Retinal pigment epithelial cell (primary cell): Measurements from ENCODE around the gene CFAP61.

ENCODE experiments used
- DNase-seq: peaks from one replicate; pipeline ENCODE4 v3.0.0-alpha.2; 2010; ENCODE audit warnings: low read depth
- H3K4me3 ChIP-seq: 2 replicates; pipeline ENCODE4 v1.5.1; 2011; ENCODE audit warnings: mild to moderate bottlenecking, low read length, control low read depth, moderate library complexity
- CTCF ChIP-seq: conservative IDR thresholded peaks from 2 replicates; pipeline ENCODE4 v1.5.1; 2011; ENCODE audit warnings: low read depth, low read length, control low read depth, inconsistent platforms

The CFAP61 gene

GRCh38 chr20:20391115-20391514 is 338.8 kb downstream of the CFAP61 start:
- TF ChIP-seq CTCF: no peak
- no peak overlapping the region for H3K4me3 ChIP-seq
- no peak for DNase-seq

GRCh38 chr20:20391766-20392165 is 339.4 kb downstream of the CFAP61 start:
- H3K4me3 ChIP-seq: no peak overlapping the region
- no peak for DNase-seq
- TF ChIP-seq CTCF: no peak

GRCh38 chr20:20393207-20394120 is 341.1 kb downstream of the CFAP61 start:
- no peak overlapping the region for H3K4me3 ChIP-seq
- no peak for DNase-seq
- no peak for TF ChIP-seq CTCF

GRCh38 chr20:20395087-20395486 is 342.8 kb downstream of the CFAP61 start:
- DNase-seq: no peak
- TF ChIP-seq CTCF: no peak
- no peak overlapping the region for H3K4me3 ChIP-seq

- TF ChIP-seq CTCF: no peak
- no peak for DNase-seq
- no peak overlapping the region for H3K4me3 ChIP-seq
These were observed 343.7 kb downstream of the CFAP61 start for GRCh38 chr20:20395903-20396568.

GRCh38 chr20:20396794-20397193 is 344.5 kb downstream of the CFAP61 start:
- TF ChIP-seq CTCF: no peak
- no peak for DNase-seq
- no peak overlapping the region for H3K4me3 ChIP-seq
